Measurements from ENCODE around the gene IL24.

The IL24 gene

GRCh38 chr1:206929524-206929923, 32.3 kb downstream of the IL24 start:
- DNase-seq = no peak

- no peak for DNase-seq
These were observed 33.1 kb downstream of the IL24 start for GRCh38 chr1:206930210-206930798.

- DNase-seq = no peak
These were observed 34.5 kb downstream of the IL24 start for GRCh38 chr1:206931709-206932108.

GRCh38 chr1:206932177-206932576, 34.9 kb downstream of the IL24 start:
- DNase-seq = no peak

- DNase-seq = peak; percentile 10 to 36
These were observed 36.2 kb downstream of the IL24 start for GRCh38 chr1:206933333-206933945.

GRCh38 chr1:206935491-206936067, 38.3 kb downstream of the IL24 start:
- peak; percentile 37 to 44 for DNase-seq

GRCh38 chr1:206937425-206937824, 40.2 kb downstream of the IL24 start:
- DNase-seq = no peak

GRCh38 chr1:206939131-206939530, 41.9 kb downstream of the IL24 start:
- DNase-seq = no peak

- no peak for DNase-seq
These were observed 42.8 kb downstream of the IL24 start for GRCh38 chr1:206939841-206940587.

GRCh38 chr1:206940588-206940936, 43.3 kb downstream of the IL24 start:
- no peak for DNase-seq

- DNase-seq = no peak
These were observed 44.6 kb downstream of the IL24 start for GRCh38 chr1:206941766-206942418.

GRCh38 chr1:206944703-206945102, 47.5 kb downstream of the IL24 start:
- no peak for DNase-seq

GRCh38 chr1:206945779-206946178, 48.5 kb downstream of the IL24 start:
- no peak for DNase-seq

- DNase-seq = no peak
These were observed 49.0 kb downstream of the IL24 start, which contains the start of gene PIGR for GRCh38 chr1:206946261-206946660. Gene PIGR (minus strand): TSS chr1:206946466. CDS start chr1:206940531, 5,935 bp downstream.

- DNase-seq = no peak
These were observed 50.0 kb downstream of the IL24 start for GRCh38 chr1:206947255-206947654.

GRCh38 chr1:206949208-206949607, 52.0 kb downstream of the IL24 start:
- DNase-seq = no peak

- DNase-seq = no peak
These were observed 52.4 kb downstream of the IL24 start for GRCh38 chr1:206949641-206950040.

- no peak for DNase-seq
These were observed 54.3 kb downstream of the IL24 start for GRCh38 chr1:206951318-206952100.

- peak; percentile 27 to 35 for DNase-seq
These were observed 54.9 kb downstream of the IL24 start for GRCh38 chr1:206952171-206952570.

GRCh38 chr1:206953126-206953525, 55.9 kb downstream of the IL24 start:
- DNase-seq = no peak

GRCh38 chr1:206953626-206954025, 56.4 kb downstream of the IL24 start:
- DNase-seq = no peak

Data from AML-193 (cell line).